NCI-H146 treated with DMSO at 0.1 percent for 48 hours (cell line): ENCODE data around the gene RPS16.
A peak's percentile ranks its signal among the peaks of the same experiment; 100 is the strongest.

ENCODE experiments used
- DNase-seq: peaks from one replicate; lab custom pipeline; 2025; ENCODE audit not compliant: unreplicated experiment; lab: John Stamatoyannopoulos, UW

RPS16 gene

DNA sequence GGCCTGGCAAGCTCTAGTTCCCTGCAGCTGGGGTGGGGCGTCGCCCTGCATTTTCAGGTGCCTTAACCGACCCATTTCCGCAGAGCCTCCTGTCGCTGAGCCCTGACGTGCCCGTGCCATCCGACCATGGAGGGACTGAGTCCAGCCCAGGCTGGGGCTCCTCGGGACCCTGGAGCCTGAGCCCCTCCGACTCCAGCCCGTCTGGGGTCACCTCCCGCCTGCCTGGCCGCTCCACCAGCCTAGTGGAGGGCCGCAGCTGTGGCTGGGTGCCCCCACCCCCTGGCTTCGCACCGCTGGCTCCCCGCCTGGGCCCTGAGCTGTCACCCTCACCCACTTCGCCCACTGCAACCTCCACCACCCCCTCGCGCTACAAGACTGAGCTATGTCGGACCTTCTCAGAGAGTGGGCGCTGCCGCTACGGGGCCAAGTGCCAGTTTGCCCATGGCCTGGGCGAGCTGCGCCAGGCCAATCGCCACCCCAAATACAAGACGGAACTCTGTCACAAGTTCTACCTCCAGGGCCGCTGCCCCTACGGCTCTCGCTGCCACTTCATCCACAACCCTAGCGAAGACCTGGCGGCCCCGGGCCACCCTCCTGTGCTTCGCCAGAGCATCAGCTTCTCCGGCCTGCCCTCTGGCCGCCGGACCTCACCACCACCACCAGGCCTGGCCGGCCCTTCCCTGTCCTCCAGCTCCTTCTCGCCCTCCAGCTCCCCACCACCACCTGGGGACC, 27.9 kb downstream of the RPS16 start:
- DNase-seq = no peak

DNA sequence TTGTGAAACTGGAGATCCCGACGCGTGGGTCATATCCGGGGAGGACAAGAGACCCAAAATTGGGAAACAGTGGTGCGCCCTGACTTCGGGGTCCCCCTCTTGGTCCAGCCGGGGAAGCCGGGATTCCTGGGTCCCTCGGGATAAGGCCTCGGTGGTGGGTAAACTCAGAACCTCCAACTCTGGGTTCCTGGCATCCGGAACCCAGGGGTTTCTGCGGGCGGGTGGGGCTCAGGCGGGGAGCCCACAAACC, 28.4 kb downstream of the RPS16 start:
- DNase-seq = no peak

DNA sequence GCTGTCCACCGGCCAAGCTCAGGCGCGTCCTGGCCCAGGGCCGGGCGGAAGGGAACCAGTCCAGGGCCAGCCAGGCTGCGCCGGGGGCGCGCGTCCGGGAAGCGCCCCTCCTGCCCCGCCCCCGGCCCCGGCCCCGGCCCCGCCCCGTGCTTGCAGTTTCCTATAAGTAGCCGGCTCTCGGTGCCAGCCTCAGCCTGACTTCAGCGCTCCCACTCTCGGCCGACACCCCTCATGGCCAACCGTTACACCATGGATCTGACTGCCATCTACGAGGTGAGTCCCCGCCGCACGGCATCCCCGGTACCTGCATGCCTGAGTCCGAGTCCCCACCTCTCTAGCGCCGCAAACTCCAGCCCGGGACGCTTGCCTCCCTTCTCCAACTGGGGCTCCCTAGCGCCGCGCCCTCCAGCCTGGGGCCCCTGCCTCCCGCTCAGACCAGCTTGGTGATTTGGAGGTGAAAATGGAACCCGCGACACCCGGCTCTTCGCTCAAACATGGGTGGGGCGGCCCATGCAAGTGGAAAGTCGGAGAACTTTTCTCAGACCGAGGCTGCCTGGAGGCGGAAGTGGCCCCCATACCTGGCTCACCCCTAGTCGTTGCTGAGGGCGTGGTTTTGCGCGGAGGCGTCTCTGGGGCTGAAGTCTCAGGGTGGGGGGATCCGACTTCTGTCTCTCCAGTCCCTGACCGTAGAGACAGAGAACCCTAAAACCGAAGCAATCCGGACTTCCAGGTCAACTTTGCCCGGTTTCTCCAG, 28.9 kb downstream of the RPS16 start, which contains the start of gene ZFP36:
TSS of gene ZFP36 (plus strand) at position 192 of the 754 bp plus-strand sequence. CDS start at position 250, 58 bp downstream.
- DNase-seq = peak; percentile 44

DNA sequence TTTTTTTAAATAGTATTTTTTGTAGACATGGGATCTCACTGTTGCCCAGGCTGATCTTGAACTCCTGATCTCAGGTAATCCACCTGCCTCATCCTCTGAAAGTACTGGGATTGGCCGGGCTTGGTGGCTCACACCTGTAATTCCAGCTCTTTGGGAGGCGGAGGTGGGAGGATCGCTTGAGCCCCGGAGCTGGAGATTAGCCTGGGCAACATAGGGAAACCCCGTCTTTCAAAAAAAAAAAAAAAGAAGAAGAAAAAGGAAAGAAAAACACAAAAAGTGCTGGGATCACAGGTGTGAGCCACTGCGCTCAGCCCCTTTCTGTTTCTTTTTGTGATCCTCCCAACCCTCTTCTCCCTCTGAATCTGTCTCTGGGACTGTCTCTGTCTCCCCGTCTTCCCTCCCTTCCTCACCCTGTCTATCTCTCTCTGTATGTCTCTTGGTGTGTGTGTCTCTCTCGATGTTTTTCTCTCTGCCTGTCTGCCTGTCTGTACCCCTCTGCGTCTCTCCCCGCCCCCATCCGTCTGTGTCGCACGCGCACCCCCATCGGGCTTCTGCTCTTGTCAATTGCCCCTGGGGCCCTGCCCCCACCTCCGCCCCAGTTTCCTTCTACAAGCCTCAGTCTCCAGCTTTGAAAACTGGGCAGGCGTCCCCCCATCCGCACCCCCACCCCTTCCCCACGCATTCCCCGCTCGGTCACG, 29.6 kb downstream of the RPS16 start:
- no peak for DNase-seq

DNA sequence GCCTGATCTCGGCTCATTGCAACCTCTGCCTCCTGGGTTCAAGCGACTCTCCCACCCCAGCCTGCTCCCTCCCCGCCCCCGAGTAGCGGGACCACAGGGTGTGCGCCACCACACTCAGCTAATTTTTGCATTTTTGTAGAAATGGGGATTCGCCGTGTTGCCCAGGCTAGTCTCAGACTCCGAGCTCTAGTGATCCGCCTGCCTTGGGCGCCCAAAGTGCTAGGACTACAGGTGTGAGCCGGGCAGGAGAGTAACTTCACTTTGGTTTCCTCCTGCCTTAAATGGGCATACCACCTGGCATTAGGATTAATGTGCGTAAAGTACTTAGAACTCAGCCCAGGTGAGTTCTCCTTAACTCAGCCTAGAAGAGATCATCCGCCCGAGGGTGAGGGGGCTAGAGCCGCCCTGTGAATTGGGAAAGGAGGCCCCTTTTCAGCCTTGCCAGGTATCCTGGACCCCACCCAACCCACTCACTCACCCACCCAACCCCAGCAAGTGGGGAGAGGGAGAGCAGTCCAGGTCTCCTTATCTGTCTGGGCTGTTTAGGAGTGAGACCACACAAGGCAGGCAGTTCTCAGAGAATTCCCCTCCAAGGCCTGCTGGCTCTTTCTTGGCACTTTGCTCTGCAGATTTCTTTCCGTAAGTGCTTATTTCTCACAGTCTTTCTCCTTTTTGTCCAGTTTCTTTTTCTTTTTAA, 30.3 kb downstream of the RPS16 start:
- DNase-seq = no peak

DNA sequence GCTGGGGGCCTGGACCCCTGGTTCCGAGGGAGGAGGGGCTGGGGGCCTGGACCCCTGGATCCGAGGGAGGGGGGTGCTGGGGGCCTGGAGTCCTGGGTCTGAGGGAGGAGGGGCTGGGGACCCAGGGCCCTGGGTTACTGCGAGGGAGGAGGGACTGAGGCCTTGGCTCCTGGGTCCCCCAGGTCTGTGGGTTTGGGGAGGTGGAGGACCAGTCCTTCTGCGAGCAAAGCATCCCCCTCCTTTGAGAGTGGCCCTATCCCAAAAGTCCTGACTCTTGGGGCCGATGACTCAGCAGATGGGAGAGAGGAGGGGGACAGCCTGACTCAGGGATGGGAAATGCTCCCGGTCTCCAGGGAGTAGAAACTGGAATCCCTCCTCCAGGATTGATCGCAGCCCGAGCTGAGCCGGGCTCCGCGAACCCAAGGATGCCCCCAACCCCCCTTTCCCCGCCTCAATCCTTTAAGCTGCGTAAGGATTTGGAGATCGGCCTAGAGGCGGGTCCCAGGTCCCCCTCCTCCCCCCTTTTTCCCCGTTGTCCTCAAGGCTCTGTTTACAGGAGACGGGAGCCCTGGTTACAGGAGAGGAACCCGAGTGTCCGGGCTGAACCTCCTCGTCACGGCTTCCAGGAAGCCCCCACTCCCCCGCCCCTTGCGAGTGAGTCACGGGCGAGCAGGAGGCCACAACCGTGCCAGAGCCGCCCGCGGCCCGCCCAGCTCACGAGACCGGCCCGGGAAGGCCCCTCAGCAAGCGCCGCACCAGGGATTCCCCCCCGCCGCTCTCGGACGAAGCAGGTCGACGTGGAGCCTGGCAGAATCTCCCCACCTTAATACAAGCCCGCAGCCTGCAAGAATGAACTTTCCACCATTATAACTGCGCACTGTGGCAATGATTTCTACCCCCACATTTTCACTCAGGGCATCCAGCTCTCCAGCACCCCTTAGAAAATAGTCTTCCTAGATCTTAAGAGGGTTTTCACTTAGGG, 32.1 kb downstream of the RPS16 start:
- DNase-seq = peak; percentile 56

DNA sequence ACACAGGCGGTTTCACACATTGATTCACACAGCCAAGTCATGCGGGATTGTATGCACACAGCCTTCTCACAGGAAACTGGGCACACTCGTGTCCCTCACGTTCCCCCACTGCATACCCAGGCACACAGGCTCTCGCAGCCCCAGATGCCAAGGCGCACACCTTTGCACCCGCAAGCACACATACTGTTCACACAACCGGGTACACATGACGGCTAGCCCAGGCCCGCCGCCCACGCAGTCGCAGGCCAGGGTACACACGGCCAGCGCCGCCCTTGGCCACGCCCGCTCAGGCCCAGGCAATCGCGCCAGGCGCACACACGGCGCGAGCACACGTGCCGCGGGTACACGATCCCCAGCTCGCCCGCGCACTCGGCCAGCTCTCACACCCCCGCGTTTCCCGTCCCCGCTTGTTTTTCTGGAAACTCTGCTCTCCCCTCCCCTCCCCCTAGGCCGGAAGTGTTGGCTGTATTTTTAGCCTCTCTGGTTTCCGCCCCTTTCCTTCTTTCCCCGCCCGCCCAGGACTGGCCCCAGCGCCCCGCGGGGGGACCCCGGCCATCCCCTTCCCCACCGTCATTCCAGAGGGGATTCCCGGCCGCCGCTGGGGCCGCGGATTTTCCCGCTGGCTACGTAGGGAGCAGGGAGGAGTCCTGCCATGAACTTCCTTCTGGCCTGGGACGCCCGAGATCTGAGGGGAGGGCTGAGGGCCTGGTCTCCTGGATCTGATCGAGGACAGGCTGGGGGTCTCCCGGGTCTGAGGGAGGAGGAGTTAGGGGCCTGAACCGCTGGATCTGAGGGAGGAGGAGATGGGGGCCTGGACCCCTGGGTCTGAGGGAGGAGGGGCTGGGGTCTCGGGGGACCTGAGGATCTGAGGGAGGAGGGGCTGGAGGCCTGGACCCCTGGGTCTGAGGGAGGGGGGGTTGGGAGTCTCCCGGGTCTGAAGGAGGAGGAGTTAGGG, 33.1 kb downstream of the RPS16 start:
- peak; percentile 62 for DNase-seq

DNA sequence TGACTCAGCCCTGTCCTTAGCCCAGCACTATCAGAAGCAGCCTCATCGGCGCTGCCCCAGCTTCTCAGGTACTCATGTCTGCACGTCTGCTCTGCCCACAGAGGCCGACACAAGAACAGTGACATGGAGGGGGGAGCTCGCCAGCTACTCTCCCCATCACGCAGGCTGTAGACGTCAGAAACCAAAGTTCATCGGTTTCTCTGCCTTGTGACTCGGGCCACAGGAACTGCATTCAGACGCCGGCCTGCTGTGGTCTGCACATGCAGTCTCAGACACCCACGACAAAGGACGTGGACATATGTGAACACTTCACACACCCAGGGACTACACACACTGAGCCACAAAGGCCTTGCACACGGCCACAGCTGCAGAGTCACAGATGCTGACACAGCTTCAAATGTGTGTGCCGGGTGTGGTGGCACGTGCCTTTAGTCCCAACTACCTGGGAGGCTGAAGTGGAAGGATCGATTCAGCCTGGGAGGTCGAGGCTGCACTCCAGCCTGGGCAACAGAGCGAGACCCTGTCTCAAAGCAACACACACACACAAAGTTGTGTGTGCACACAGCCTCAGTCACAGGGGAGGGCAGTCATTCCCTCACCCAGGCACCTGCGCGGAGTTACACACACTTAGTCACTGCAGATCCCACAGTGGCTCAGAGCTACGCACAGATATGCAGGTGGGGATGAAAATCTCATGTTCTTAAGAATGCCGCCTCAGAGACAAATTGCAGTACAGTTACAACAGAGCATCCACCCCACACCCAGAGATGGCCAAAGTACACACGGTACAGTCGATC, 34.0 kb downstream of the RPS16 start:
- DNase-seq = no peak

DNA sequence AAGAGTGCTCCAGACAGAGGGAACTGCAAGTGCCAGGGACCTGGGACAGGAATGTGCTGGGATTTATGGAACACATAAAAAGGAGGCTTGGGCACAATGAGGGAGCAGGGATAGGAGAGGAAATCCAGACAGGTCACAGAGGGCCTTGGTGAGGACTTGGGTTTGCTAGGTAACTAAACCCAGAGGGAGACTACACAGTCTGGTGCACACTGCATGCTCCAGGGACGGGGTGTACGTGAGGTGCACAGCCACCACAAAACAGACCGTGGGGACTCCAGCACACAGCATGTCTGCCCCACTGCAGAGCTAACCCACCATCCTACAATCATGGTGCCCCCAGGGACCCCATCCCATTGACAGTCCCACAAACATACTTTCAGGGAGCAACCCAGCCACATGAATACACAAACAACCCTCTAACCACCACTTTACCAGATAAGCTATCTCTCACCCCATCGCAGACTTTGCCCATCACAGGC, 34.6 kb downstream of the RPS16 start:
- DNase-seq = no peak

DNA sequence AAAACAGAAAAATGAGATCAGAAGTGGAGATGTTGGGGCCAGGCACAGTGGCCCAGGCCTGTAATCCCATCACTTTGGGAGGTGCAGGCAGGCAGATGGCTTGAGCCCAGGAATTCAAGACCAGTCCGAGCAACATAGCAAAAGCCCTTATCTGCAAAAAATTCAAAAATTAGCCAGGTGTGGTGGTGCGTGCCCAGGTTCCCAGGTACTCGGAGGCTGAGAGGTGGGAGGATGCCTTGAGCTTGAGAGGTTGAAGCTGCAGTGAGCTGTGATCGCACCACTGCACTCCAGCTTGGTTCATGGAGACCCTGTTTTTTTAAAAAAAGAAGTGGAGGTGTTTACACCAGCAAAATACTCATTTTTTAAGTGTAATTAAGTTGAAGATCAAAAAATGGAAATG, 35.7 kb downstream of the RPS16 start:
- no peak for DNase-seq

DNA sequence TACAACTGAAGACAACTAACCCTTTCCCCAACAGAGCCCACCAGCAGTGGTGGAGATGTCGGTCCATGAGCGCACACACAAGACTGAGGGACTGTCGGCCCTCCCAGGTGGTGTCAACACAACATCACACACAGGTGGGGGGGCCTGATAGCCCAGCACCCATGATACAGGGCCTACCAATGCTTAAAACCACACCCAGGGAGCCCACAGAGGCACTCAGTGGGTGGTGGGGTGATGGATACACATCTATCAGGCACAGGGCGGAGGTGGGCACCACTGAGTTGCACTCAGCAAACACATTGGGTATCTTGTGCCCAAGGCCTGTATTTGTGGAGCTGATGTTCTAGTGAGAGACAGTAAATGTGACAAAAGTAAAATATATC, 36.1 kb downstream of the RPS16 start:
- DNase-seq = no peak

DNA sequence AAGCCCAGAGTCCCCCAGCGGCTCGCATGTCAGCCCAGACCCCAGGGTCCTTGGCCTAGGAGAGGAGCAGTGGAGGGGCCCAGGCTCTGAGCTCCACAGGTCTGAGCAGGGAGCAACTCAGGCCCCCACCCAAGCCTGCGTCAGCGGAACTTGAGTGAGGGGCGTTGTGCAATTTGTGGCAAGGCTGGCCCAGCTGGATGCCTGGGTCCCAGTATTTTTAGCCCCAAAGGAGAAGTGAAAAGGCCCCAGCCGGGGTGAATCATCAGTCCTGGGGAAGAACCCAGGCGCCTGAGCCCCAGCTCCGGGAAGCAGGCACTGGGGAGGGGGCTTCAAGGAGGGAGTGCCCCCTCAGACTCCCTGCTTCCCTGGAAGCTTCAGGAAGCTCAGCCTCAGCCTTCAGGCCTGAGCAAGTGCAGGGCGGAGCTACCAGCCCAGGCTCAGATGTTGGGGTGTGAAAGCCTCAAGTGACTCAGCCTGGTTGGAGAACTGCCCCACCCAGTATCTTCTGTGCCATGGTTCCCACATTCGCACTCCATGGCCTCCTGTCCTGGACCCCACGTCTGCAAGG, 37.4 kb downstream of the RPS16 start:
- no peak for DNase-seq

DNA sequence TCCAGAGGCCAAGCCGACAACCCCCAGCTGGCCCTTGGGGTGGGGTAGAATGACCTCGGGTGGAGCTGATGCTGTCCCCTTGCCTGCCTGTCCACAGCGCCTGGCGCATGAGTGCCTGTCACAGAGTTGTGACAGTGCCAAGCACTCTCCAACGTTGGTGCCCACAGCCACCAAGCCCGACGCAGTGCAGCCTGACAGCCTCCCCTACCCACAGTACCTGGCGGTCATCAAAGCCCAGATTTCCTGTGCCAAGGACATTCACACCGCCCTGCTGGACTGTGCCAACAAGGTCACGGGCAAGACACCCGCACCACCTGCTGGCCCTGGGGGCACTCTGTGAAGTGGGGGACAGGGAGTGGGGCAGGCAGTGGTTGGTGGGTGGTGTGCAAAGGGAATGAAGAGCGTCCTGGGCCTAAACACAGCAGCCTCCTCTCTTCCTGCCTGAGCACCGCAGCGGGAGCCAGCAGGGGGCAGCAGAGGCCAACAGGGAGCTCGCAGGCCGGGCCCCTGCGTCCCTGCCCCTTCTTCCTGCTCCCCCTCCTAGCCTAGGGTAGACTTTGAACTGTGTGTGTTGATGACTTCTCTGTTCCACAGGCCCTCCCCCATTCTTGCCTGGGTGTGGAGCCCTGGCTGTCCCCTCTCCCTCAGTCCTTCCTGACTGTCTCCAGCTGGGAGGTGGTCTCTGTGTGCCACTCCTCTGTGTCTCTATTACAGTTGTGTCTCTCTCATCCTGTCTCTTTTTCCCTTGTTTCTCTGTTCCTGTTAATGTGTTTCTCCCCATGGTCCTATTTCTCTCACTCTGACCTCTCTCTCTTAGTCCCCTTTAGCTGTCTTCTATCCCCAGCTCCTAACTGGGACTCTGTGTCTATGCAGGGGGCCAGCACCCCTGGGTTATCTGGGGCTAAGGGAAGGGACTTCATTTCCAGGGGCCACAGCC, 38.1 kb downstream of the RPS16 start:
- DNase-seq = peak; percentile 47

DNA sequence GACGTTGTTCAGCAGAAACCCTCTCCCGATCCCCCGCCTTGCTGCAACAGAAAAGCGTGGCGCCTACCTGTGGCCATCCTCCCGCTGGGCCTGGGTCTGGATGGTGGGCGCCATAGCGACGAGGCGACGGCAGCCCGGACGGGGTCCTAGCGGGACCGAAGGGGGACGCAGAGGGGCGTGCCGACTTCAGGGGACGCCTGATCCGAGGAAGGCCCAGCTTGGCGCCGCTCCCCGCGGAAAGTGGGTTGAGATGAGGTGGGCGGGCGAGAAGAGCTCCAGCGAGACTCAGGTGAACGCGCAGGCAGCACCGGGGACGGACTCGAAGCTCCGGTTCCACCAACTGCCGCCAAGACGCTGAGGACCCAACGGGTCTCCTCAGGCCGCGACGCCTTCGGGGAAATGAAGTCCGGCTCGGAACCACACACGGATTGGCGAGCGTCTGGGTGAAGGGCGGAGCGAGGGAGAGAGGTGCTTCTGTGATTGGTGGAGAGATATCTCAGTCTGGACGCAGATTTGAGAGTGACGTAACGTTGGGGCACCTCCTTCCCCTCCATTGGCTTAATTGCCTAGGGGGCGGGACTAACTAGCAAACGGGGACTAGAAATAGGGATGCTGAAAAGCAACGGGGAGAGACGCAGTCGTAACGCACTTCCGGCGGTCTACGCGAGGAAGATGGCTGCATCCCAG, 44.9 kb downstream of the RPS16 start, which contains the start of the genes MED29 and PAF1:
TSS of gene MED29 (plus strand) at position 628 of the 687 bp plus-strand sequence. CDS start at position 673, 45 bp downstream.
TSS of gene PAF1 (minus strand) at position 356 of the 687 bp plus-strand sequence. CDS start at position 114, 242 bp downstream.
- DNase-seq = peak; percentile 100

DNA sequence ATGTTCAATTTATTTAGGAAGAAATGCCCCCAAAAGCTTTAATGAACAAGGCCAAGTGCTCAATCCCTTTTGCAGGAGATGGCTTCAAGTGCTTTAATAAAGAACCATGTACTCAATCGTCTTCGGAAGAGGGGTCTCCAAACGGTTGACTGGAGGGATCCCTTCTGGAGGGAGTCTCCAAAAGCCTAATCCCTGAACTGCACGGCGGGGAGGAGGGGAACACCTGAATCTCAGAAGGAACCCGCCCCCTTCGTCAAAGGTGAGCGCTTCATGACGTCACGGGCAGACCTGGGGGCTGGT, 45.3 kb downstream of the RPS16 start:
- no peak for DNase-seq
